ENCODE measurements around the gene EPN2. TPM values are rescaled to one million over a fixed set of nuclear protein-coding genes. Genes with fewer than 3 reads are reported as not detected.

EPN2 gene
- total and polyA plus RNA-seq, 4 donors, result 5.6 to 23.8 (median 12.2) TPM

- no peak for TF ChIP-seq YY1 (IDR thresholded peaks at IDR 0.05)
- TF ChIP-seq ZBTB33 (IDR thresholded peaks at IDR 0.05), result no peak
- TF ChIP-seq ATF3 (IDR thresholded peaks at IDR 0.05), result no peak
- TF ChIP-seq HNF4G (IDR thresholded peaks at IDR 0.05), result no peak
- no peak for TF ChIP-seq NR2F2 (IDR thresholded peaks at IDR 0.05)
- no peak for TF ChIP-seq SP1 (IDR thresholded peaks at IDR 0.05)
- TF ChIP-seq CTCF (IDR thresholded peaks at IDR 0.05; ENCODE audit: low read depth, low read length, missing input control), result no peak
- no peak for TF ChIP-seq MAX (IDR thresholded peaks at IDR 0.05)
- TF ChIP-seq RXRA (IDR thresholded peaks at IDR 0.05), result no peak
- TF ChIP-seq HNF4A (conservative IDR thresholded peaks at IDR 0.05), result no peak
- TF ChIP-seq REST (IDR thresholded peaks at IDR 0.05), result no peak
- no peak for TF ChIP-seq FOXA2 (IDR thresholded peaks at IDR 0.05)
- TF ChIP-seq RAD21 (IDR thresholded peaks at IDR 0.05), result no peak
- Histone ChIP-seq H3K4me3 (ENCODE audit: low read depth in 1 of 3, low read length in 3 of 3) (no peak overlapping the region), H3K27ac (ENCODE audit: low read depth in 1 of 2, low read length in 2 of 2) (no peak overlapping the region), H3K9ac (ENCODE audit: low read depth in 1 of 2, low read length in 2 of 2) (no peak overlapping the region), H3K27me3 (ENCODE audit: control insufficient read depth in 4 of 4, insufficient read depth in 4 of 4, low read length in 3 of 4) (no peaks in the 10 kb centered on the region), H3K4me1 (ENCODE audit: control insufficient read depth in 4 of 4, insufficient read depth in 4 of 4, low read length in 3 of 4) (peaks cover 3 to 7% (median 3%) of the 10 kb centered on the region in 4 donors), H3K9me3 (ENCODE audit: control insufficient read depth in 4 of 4, low read length in 3 of 4) (no peaks in the 10 kb centered on the region), H3K36me3 (ENCODE audit: control insufficient read depth in 4 of 4, insufficient read depth in 3 of 4, low read depth in 1 of 4, low read length in 3 of 4) (no peaks in the 10 kb centered on the region)
- 91% methylated on average over 9 of the region's 9 CpGs for WGBS
- no peak for DNase-seq (ENCODE audit: low spot score)
Observed at GRCh38 chr17:19372011-19372370, 134.8 kb downstream of the EPN2 start.

GRCh38 chr17:19372439-19372838 is 135.3 kb downstream of the EPN2 start:
- H3K36me3 ChIP-seq (ENCODE audit: control insufficient read depth in 4 of 4, insufficient read depth in 3 of 4, low read depth in 1 of 4, low read length in 3 of 4), result no peaks in the 10 kb centered on the region
- no peaks in the 10 kb centered on the region for H3K9me3 ChIP-seq (ENCODE audit: control insufficient read depth in 4 of 4, low read length in 3 of 4)
- no peak overlapping the region for H3K27ac ChIP-seq (ENCODE audit: low read depth in 1 of 2, low read length in 2 of 2)
- WGBS, result 84% methylated on average over 12 of the region's 12 CpGs
- H3K9ac ChIP-seq (ENCODE audit: low read depth in 1 of 2, low read length in 2 of 2), result no peak overlapping the region
- no peaks in the 10 kb centered on the region for H3K27me3 ChIP-seq (ENCODE audit: control insufficient read depth in 4 of 4, insufficient read depth in 4 of 4, low read length in 3 of 4)
- H3K4me1 ChIP-seq (ENCODE audit: control insufficient read depth in 4 of 4, insufficient read depth in 4 of 4, low read length in 3 of 4), result peaks cover 4 to 11% (median 6%) of the 10 kb centered on the region in 4 donors
- DNase-seq (ENCODE audit: low spot score), result no peak
- no peak overlapping the region for H3K4me3 ChIP-seq (ENCODE audit: low read depth in 1 of 3, low read length in 3 of 3)
- TF ChIP-seq NR2F2 (IDR thresholded peaks at IDR 0.05) (no peak), FOXA2 (IDR thresholded peaks at IDR 0.05) (no peak), REST (IDR thresholded peaks at IDR 0.05) (no peak), MAX (IDR thresholded peaks at IDR 0.05) (no peak), GABPA (IDR thresholded peaks at IDR 0.05 in 1 of 2, conservative IDR thresholded peaks at IDR 0.05 in 1 of 2) (no peak), JUND (IDR thresholded peaks at IDR 0.05) (no peak), HNF4A (conservative IDR thresholded peaks at IDR 0.05) (no peak), ZBTB33 (IDR thresholded peaks at IDR 0.05) (no peak)

All from liver (tissue), 9 donors.